ENCODE results near the gene MAEA.

The MAEA gene

DNA sequence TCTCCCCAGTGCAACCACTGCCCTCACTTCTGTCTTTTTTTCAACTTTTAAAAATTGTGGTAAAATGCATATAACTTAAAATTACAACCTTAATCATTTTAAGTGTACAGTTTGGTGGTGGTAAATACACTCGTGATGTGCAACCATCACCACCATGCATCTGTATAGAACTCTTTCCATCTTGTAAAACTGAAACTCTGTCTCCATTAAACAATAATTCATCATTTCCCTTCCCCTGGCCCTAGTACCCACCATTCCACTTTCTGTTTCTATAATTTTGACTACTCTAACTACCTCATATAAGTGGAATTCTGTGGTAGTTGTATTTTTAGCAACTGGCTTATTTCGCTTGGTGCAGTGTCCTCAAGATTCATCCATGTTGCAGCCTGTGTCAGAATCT, 34.0 kb upstream of the MAEA start:
- Histone ChIP-seq H3K79me2 (ENCODE audit: control insufficient read depth, low read length) (peaks cover 11% of the 10 kb centered on the region), H3K9me2 (replicated peaks; ENCODE audit: control insufficient read depth, low read length) (no peaks in the 10 kb centered on the region), H4K20me1 (ENCODE audit: control insufficient read depth, insufficient read depth, low read depth, low read length) (no peaks in the 10 kb centered on the region), H3K9me3 (ENCODE audit: control insufficient read depth, insufficient read depth, low read length) (peaks cover 31% of the 10 kb centered on the region), H3K4me2 (ENCODE audit: low read length) (no peak overlapping the region), H3K36me3 (ENCODE audit: control insufficient read depth, low read length) (peaks cover 28% of the 10 kb centered on the region), H3F3A (ENCODE audit: control insufficient read depth, insufficient read depth) (no peaks in the 10 kb centered on the region), H3K27me3 (ENCODE audit: control insufficient read depth, low read length) (no peaks in the 10 kb centered on the region), H3K4me1 (ENCODE audit: control insufficient read depth, low read length) (peaks cover 9% of the 10 kb centered on the region), H3K27ac (ENCODE audit: low read depth, low read length) (no peak overlapping the region), H3K4me3 (ENCODE audit: low read length) (no peak overlapping the region)
- TF ChIP-seq, protein P1, sequence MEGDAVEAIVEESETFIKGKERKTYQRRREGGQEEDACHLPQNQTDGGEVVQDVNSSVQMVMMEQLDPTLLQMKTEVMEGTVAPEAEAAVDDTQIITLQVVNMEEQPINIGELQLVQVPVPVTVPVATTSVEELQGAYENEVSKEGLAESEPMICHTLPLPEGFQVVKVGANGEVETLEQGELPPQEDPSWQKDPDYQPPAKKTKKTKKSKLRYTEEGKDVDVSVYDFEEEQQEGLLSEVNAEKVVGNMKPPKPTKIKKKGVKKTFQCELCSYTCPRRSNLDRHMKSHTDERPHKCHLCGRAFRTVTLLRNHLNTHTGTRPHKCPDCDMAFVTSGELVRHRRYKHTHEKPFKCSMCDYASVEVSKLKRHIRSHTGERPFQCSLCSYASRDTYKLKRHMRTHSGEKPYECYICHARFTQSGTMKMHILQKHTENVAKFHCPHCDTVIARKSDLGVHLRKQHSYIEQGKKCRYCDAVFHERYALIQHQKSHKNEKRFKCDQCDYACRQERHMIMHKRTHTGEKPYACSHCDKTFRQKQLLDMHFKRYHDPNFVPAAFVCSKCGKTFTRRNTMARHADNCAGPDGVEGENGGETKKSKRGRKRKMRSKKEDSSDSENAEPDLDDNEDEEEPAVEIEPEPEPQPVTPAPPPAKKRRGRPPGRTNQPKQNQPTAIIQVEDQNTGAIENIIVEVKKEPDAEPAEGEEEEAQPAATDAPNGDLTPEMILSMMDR (IDR thresholded peaks at IDR 0.05; ENCODE audit: low read depth, low read length, poor library complexity, severe bottlenecking) = no peak
- no peak for TF ChIP-seq EZH2phosphoT487 (IDR thresholded peaks at IDR 0.05; ENCODE audit: borderline replicate concordance, low read length)

- Histone ChIP-seq H3K4me2 (ENCODE audit: low read length) (no peak overlapping the region), H3K9me2 (replicated peaks; ENCODE audit: control insufficient read depth, low read length) (no peaks in the 10 kb centered on the region), H3K27ac (ENCODE audit: low read depth, low read length) (no peak overlapping the region)
These were observed 31.2 kb upstream of the MAEA start for GRCh38 chr4:1258457-1258856.

GRCh38 chr4:1259966-1260365, 29.7 kb upstream of the MAEA start:
- H3K9me2 ChIP-seq (replicated peaks; ENCODE audit: control insufficient read depth, low read length) = no peaks in the 10 kb centered on the region
- no peak overlapping the region for H3K4me2 ChIP-seq (ENCODE audit: low read length)
- no peak overlapping the region for H3K27ac ChIP-seq (ENCODE audit: low read depth, low read length)

More at GRCh38 chr4:1258457-1258856, 31.2 kb upstream of the MAEA start:
- peaks cover 3% of the 10 kb centered on the region for H3K36me3 ChIP-seq (ENCODE audit: control insufficient read depth, low read length)
- TF ChIP-seq, protein P1 (IDR thresholded peaks at IDR 0.05; ENCODE audit: low read depth, low read length, poor library complexity, severe bottlenecking) = no peak
- no peak for TF ChIP-seq EZH2phosphoT487 (IDR thresholded peaks at IDR 0.05; ENCODE audit: borderline replicate concordance, low read length)
- H3K4me3 ChIP-seq (ENCODE audit: low read length) = no peak overlapping the region
- H4K20me1 ChIP-seq (ENCODE audit: control insufficient read depth, insufficient read depth, low read depth, low read length) = no peaks in the 10 kb centered on the region
- H3K4me1 ChIP-seq (ENCODE audit: control insufficient read depth, low read length) = no peaks in the 10 kb centered on the region
- no peaks in the 10 kb centered on the region for H3K79me2 ChIP-seq (ENCODE audit: control insufficient read depth, low read length)
- peaks cover 13% of the 10 kb centered on the region for H3K9me3 ChIP-seq (ENCODE audit: control insufficient read depth, insufficient read depth, low read length)
- H3F3A ChIP-seq (ENCODE audit: control insufficient read depth, insufficient read depth) = no peaks in the 10 kb centered on the region
- H3K27me3 ChIP-seq (ENCODE audit: control insufficient read depth, low read length) = no peaks in the 10 kb centered on the region

More at GRCh38 chr4:1259966-1260365, 29.7 kb upstream of the MAEA start:
- Histone ChIP-seq H3K27me3 (ENCODE audit: control insufficient read depth, low read length) (no peaks in the 10 kb centered on the region), H3K79me2 (ENCODE audit: control insufficient read depth, low read length) (no peaks in the 10 kb centered on the region), H3F3A (ENCODE audit: control insufficient read depth, insufficient read depth) (no peaks in the 10 kb centered on the region), H3K9me3 (ENCODE audit: control insufficient read depth, insufficient read depth, low read length) (peaks cover 10% of the 10 kb centered on the region), H4K20me1 (ENCODE audit: control insufficient read depth, insufficient read depth, low read depth, low read length) (no peaks in the 10 kb centered on the region), H3K4me1 (ENCODE audit: control insufficient read depth, low read length) (no peaks in the 10 kb centered on the region), H3K36me3 (ENCODE audit: control insufficient read depth, low read length) (no peaks in the 10 kb centered on the region), H3K4me3 (ENCODE audit: low read length) (no peak overlapping the region)
- TF ChIP-seq EZH2phosphoT487 (IDR thresholded peaks at IDR 0.05; ENCODE audit: borderline replicate concordance, low read length) = no peak
- TF ChIP-seq, protein P1 (IDR thresholded peaks at IDR 0.05; ENCODE audit: low read depth, low read length, poor library complexity, severe bottlenecking) = no peak

All from DOHH2 (cell line).